Measurements from ENCODE around the gene MAL.

MAL gene

GRCh38 chr2:95099910-95100309 lies 74.4 kb downstream of the MAL start:
- DNase-seq (ENCODE audit: low read depth), result no peak
- H3K4me3 ChIP-seq (ENCODE audit: low read depth, low read length), result no peak overlapping the region
- no peak for TF ChIP-seq CTCF (IDR thresholded peaks at IDR 0.05; ENCODE audit: low read depth, low read length, missing control alignments)
